ENCODE measurements around the gene KCNK16. TPM values are rescaled to one million over a fixed set of nuclear protein-coding genes. Genes with fewer than 3 reads are reported as not detected.

KCNK16 gene
- total RNA-seq, 1 donor from 2014 or later = not detected

GRCh38 chr6:39347206-39347605 is 24.7 kb upstream of the KCNK16 start:
- Histone ChIP-seq H3K27me3 (ENCODE audit: control insufficient read depth, insufficient read depth, low read length) (no peaks in the 10 kb centered on the region), H3K36me3 (ENCODE audit: control insufficient read depth, insufficient read depth, low read length) (no peaks in the 10 kb centered on the region), H3K4me3 (ENCODE audit: low read depth, low read length) (no peak overlapping the region)
- TF ChIP-seq, protein P1, sequence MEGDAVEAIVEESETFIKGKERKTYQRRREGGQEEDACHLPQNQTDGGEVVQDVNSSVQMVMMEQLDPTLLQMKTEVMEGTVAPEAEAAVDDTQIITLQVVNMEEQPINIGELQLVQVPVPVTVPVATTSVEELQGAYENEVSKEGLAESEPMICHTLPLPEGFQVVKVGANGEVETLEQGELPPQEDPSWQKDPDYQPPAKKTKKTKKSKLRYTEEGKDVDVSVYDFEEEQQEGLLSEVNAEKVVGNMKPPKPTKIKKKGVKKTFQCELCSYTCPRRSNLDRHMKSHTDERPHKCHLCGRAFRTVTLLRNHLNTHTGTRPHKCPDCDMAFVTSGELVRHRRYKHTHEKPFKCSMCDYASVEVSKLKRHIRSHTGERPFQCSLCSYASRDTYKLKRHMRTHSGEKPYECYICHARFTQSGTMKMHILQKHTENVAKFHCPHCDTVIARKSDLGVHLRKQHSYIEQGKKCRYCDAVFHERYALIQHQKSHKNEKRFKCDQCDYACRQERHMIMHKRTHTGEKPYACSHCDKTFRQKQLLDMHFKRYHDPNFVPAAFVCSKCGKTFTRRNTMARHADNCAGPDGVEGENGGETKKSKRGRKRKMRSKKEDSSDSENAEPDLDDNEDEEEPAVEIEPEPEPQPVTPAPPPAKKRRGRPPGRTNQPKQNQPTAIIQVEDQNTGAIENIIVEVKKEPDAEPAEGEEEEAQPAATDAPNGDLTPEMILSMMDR (IDR thresholded peaks at IDR 0.05; ENCODE audit: insufficient read depth, low read length, poor library complexity, severe bottlenecking) = no peak
- DNase-seq (ENCODE audit: low read depth) = no peak

DNA sequence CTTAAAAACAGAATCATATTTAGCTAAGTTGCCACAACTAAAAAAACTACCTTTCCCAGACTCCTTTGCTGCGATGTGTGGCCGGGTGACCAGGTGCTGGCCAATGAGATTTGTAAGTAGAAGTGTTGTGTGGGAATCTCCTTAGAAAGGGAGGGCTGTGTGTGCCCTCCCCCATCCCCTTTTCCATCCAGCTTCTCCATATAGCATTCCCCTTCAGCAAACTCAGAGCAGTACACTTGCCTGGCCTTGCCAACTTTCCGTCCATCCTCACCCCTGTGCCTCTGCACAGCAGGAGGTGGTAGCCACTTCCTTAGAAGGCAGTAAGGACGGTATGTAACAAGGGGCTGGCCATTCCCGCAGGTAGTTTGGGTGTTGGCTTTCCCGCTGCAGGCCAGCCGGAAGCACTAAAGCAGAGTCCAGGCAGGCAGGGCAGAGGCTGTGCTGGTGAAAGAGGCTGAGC is 22.3 kb upstream of the KCNK16 start:
- Histone ChIP-seq H3K27me3 (ENCODE audit: control insufficient read depth, insufficient read depth, low read length) (peaks cover 6% of the 10 kb centered on the region), H3K36me3 (ENCODE audit: control insufficient read depth, insufficient read depth, low read length) (no peaks in the 10 kb centered on the region), H3K4me3 (ENCODE audit: low read depth, low read length) (no peak overlapping the region)
- TF ChIP-seq, protein P1 (IDR thresholded peaks at IDR 0.05; ENCODE audit: insufficient read depth, low read length, poor library complexity, severe bottlenecking) = no peak
- no peak for DNase-seq (ENCODE audit: low read depth)

DNA sequence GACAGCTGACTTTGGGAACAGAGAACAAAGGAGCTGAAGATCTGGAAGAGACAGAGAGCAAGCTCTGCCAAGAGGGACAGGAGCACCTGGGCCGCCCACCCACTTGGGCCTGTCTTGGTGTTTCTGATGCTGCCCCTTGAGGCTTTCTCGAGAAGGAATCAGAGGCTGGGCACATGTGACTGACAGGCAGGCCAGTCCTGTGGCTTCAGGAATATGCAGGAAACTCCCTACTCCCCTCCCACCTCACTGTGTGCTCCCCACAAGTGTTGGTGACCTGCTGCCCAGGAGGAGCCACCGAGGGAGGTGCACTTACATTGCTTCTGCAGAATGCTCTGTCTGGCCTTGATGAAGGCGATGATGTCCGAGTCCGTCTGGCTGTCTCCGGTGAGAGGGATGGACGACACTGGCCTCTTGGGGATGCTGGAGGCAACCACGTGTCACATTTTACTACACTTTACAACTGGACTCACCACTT is 20.9 kb upstream of the KCNK16 start:
- H3K36me3 ChIP-seq (ENCODE audit: control insufficient read depth, insufficient read depth, low read length) = no peaks in the 10 kb centered on the region
- no peak overlapping the region for H3K4me3 ChIP-seq (ENCODE audit: low read depth, low read length)
- TF ChIP-seq, protein P1 (IDR thresholded peaks at IDR 0.05; ENCODE audit: insufficient read depth, low read length, poor library complexity, severe bottlenecking) = no peak
- H3K27me3 ChIP-seq (ENCODE audit: control insufficient read depth, insufficient read depth, low read length) = peaks cover 12% of the 10 kb centered on the region
- DNase-seq (ENCODE audit: low read depth) = no peak

DNA sequence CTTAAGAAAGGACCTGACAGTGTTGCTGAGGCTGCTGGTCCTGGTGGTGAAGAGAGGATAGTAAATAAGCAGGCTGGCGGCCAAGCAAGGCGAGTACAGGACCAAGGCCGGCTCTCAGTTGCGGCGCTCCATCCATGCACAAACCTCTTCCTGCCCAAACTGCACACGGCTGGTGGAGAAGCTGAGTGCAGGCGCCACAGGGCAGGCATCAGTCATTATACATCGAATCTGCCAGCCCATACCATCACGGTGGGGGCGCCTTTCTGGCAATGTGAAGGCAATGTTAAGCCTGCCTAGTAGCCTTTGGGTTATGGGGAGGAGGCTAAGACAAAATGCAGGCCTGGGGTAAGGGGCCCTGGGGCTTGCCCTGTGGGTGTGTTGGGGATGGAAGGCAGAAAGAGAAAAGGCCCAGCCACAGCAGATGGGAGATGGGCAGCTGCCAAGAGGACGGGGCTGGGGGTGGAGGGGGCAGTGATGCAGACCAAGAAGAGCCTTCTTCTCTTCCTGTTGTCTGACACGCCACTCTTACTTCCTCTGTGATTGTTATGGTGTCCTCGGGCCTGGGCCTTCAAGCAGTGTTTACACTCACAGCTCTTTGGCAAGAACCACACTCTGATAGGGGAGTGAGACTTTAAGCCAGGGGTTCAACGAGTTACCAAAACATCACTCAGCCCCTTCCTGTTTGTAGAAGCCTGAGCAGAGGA is 20.3 kb upstream of the KCNK16 start:
- Histone ChIP-seq H3K36me3 (ENCODE audit: control insufficient read depth, insufficient read depth, low read length) (no peaks in the 10 kb centered on the region), H3K4me3 (ENCODE audit: low read depth, low read length) (no peak overlapping the region), H3K27me3 (ENCODE audit: control insufficient read depth, insufficient read depth, low read length) (peaks cover 13% of the 10 kb centered on the region)
- TF ChIP-seq, protein P1 (IDR thresholded peaks at IDR 0.05; ENCODE audit: insufficient read depth, low read length, poor library complexity, severe bottlenecking) = no peak
- DNase-seq (ENCODE audit: low read depth) = no peak

- H3K27me3 ChIP-seq (ENCODE audit: control insufficient read depth, insufficient read depth, low read length) = peaks cover 13% of the 10 kb centered on the region
- TF ChIP-seq, protein P1 (IDR thresholded peaks at IDR 0.05; ENCODE audit: insufficient read depth, low read length, poor library complexity, severe bottlenecking) = no peak
- H3K36me3 ChIP-seq (ENCODE audit: control insufficient read depth, insufficient read depth, low read length) = no peaks in the 10 kb centered on the region
- no peak for DNase-seq (ENCODE audit: low read depth)
- H3K4me3 ChIP-seq (ENCODE audit: low read depth, low read length) = no peak overlapping the region
Measured at GRCh38 chr6:39341937-39342336, 19.4 kb upstream of the KCNK16 start.

DNA sequence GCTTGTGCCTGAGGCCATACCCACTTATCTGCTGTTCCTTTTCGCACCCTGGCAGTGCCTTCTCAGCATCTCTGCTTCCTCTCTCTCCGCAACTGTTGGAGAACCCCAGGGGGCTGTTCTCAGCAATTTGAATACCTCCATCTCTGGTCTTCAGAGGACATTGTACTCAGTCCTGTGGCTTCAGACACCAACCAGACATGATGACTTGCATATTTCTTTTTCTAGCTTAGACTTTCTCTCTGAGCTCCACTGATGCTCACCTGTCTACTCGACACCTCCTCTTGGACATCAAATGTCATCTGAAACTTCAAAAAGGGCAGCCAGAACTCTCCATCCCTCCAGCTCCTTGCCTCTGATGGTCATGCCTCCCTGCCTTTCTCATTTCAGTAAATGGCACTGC is 18.9 kb upstream of the KCNK16 start:
- no peak for DNase-seq (ENCODE audit: low read depth)
- TF ChIP-seq, protein P1 (IDR thresholded peaks at IDR 0.05; ENCODE audit: insufficient read depth, low read length, poor library complexity, severe bottlenecking) = no peak
- peaks cover 13% of the 10 kb centered on the region for H3K27me3 ChIP-seq (ENCODE audit: control insufficient read depth, insufficient read depth, low read length)
- H3K36me3 ChIP-seq (ENCODE audit: control insufficient read depth, insufficient read depth, low read length) = no peaks in the 10 kb centered on the region
- no peak overlapping the region for H3K4me3 ChIP-seq (ENCODE audit: low read depth, low read length)
